HepG2 (cell line): ENCODE results near the gene MMD2.

Source experiments
- HDAC1 ChIP-seq: sonication (generic); formaldehyde crosslinking; IDR thresholded peaks from 2 replicates; pipeline ENCODE4 v1.5.1; 2020; ENCODE audit warnings: mild to moderate bottlenecking, missing genetic modification reagents
- MBNL3 ChIP-seq: fragments of 250-450 bp; sonication (Bioruptor Pico); conservative IDR thresholded peaks from 2 replicates; pipeline ENCODE4 v1.8.0; 2022; ENCODE audit warnings: mild to moderate bottlenecking, inconsistent platforms
- NR2F2 ChIP-seq: IDR thresholded peaks from 2 replicates; pipeline ENCODE4 v1.6.1; 2012; ENCODE audit warnings: low read depth, inconsistent platforms, borderline replicate concordance
- ZFP36 ChIP-seq: fragments of 150-350 bp; IDR thresholded peaks from 2 replicates; pipeline ENCODE4 v1.6.1; 2018; ENCODE audit warnings: borderline replicate concordance, low read length, low read depth; ENCODE audit not compliant: partially characterized antibody
- ZNF333 ChIP-seq: sonication (generic); formaldehyde crosslinking; IDR thresholded peaks from 2 replicates; pipeline ENCODE4 v1.4.0; 2020; ENCODE audit warnings: mild to moderate bottlenecking, missing genetic modification reagents, borderline replicate concordance
- ZNF768 ChIP-seq: sonication (generic); formaldehyde crosslinking; IDR thresholded peaks from 2 replicates; pipeline ENCODE4 v1.4.0; 2020; ENCODE audit warnings: missing genetic modification reagents
- TF ChIP-seq, protein P1 (sequence below): sonication (generic); formaldehyde crosslinking; IDR thresholded peaks from 2 replicates; pipeline ENCODE4 v1.5.0; 2020; ENCODE audit warnings: missing genetic modification reagents
- TF ChIP-seq, protein P2 (sequence below): sonication (generic); formaldehyde crosslinking; IDR thresholded peaks from 2 replicates; pipeline ENCODE4 v1.5.0; 2020; ENCODE audit warnings: mild to moderate bottlenecking, missing genetic modification reagents, moderate library complexity
- TF ChIP-seq, protein P3 (sequence below): sonication (generic); formaldehyde crosslinking; IDR thresholded peaks from 2 replicates; pipeline ENCODE4 v1.4.0; 2020; ENCODE audit warnings: mild to moderate bottlenecking, missing genetic modification reagents

DNA sequence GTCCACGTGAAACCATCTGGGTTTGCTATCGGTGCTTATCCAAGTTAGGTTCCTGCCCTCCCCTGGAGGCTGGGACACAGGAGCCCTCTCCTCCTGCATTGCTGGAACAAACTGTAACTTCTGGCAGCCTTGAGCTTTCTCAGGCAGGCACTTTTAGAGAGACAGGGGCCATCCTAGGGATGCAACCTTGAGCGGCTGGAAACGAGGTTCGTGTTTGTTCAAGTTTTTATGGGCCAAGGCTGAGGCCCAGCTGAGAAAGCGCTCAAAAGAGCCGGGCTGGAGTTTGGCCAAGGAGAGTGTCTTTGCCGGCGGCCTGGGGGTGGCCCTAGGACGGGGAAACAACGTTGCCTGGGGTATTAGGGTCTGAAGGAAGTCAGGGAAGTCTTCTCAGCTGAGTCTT lies 5.5 kb upstream of the MMD2 start:
- no peak for TF ChIP-seq ZNF768
- no peak for TF ChIP-seq NR2F2
- no peak for TF ChIP-seq MBNL3 (CRISPR knock-in tag)
- TF ChIP-seq ZNF333 (CRISPR knock-in tag) = no peak
- TF ChIP-seq, protein P1, sequence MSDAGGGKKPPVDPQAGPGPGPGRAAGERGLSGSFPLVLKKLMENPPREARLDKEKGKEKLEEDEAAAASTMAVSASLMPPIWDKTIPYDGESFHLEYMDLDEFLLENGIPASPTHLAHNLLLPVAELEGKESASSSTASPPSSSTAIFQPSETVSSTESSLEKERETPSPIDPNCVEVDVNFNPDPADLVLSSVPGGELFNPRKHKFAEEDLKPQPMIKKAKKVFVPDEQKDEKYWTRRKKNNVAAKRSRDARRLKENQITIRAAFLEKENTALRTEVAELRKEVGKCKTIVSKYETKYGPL (CRISPR knock-in tag) = no peak
- no peak for TF ChIP-seq ZFP36
- TF ChIP-seq, protein P2, sequence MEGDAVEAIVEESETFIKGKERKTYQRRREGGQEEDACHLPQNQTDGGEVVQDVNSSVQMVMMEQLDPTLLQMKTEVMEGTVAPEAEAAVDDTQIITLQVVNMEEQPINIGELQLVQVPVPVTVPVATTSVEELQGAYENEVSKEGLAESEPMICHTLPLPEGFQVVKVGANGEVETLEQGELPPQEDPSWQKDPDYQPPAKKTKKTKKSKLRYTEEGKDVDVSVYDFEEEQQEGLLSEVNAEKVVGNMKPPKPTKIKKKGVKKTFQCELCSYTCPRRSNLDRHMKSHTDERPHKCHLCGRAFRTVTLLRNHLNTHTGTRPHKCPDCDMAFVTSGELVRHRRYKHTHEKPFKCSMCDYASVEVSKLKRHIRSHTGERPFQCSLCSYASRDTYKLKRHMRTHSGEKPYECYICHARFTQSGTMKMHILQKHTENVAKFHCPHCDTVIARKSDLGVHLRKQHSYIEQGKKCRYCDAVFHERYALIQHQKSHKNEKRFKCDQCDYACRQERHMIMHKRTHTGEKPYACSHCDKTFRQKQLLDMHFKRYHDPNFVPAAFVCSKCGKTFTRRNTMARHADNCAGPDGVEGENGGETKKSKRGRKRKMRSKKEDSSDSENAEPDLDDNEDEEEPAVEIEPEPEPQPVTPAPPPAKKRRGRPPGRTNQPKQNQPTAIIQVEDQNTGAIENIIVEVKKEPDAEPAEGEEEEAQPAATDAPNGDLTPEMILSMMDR (CRISPR knock-in tag) = no peak
- TF ChIP-seq, protein P3, sequence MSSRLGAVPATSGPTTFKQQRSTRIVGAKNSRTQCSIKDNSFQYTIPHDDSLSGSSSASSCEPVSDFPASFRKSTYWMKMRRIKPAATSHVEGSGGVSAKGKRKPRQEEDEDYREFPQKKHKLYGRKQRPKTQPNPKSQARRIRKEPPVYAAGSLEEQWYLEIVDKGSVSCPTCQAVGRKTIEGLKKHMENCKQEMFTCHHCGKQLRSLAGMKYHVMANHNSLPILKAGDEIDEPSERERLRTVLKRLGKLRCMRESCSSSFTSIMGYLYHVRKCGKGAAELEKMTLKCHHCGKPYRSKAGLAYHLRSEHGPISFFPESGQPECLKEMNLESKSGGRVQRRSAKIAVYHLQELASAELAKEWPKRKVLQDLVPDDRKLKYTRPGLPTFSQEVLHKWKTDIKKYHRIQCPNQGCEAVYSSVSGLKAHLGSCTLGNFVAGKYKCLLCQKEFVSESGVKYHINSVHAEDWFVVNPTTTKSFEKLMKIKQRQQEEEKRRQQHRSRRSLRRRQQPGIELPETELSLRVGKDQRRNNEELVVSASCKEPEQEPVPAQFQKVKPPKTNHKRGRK = no peak
- no peak for TF ChIP-seq HDAC1 (CRISPR knock-in tag)
